Nephron (organoid): Measurements from ENCODE around the gene IPO4.

Experiments
- H3K27ac Mint-ChIP-seq, 3 experiments: 2 replicates each; pipeline ENCODE4 v1.8.0; 2020; ENCODE audit warnings: mixed read lengths in 3 of 3, mild to moderate bottlenecking in 2 of 3, moderate library complexity in 1 of 3
- H3K27me3 Mint-ChIP-seq: 2 replicates; pipeline ENCODE4 v1.8.0; 2021; ENCODE audit warnings: low read depth, mild to moderate bottlenecking, moderate library complexity, mixed read lengths
- H3K36me3 Mint-ChIP-seq: 2 replicates; pipeline ENCODE4 v1.8.0; 2020; ENCODE audit warnings: low read depth, mixed read lengths
- H3K4me1 Mint-ChIP-seq: 2 replicates; pipeline ENCODE4 v1.8.0; 2020; ENCODE audit warnings: mixed read lengths
- H3K4me3 Mint-ChIP-seq, 3 experiments: 2 replicates each; pipeline ENCODE4 v1.8.0; 2020; ENCODE audit warnings: mild to moderate bottlenecking in 3 of 3, mixed read lengths in 3 of 3, moderate library complexity in 2 of 3
- H3K9me3 Mint-ChIP-seq: 2 replicates; pipeline ENCODE4 v1.8.0; 2020; ENCODE audit warnings: mixed read lengths
- CTCF ChIP-seq, 3 experiments: fragments of 200-600 bp; sonication (generic); IDR thresholded peaks; one replicate each; pipeline ENCODE4 v1.5.0; 2021; ENCODE audit warnings: antibody characterized with exemption in 3 of 3; ENCODE audit not compliant: unreplicated experiment in 3 of 3

Gene IPO4

GRCh38 chr14:24150061-24150460 is 38.6 kb downstream of the IPO4 start:
- no peak for TF ChIP-seq CTCF (IDR thresholded peaks at IDR 0.05; ENCODE audit: unreplicated experiment in 3 of 3)
- H3K9me3 Mint-ChIP-seq: no peaks in the 10 kb centered on the region
- no peak overlapping the region for H3K27ac Mint-ChIP-seq
- peak overlapping the region; percentile 50 to 98 (median 81) for H3K4me3 Mint-ChIP-seq
- H3K4me1 Mint-ChIP-seq: peaks cover 18% of the 10 kb centered on the region
- no peaks in the 10 kb centered on the region for H3K27me3 Mint-ChIP-seq
- H3K36me3 Mint-ChIP-seq: peaks cover 32% of the 10 kb centered on the region

- no peak for TF ChIP-seq CTCF (IDR thresholded peaks at IDR 0.05; ENCODE audit: unreplicated experiment in 3 of 3)
- peaks cover 26% of the 10 kb centered on the region for H3K36me3 Mint-ChIP-seq
- H3K4me1 Mint-ChIP-seq: peaks cover 18% of the 10 kb centered on the region
- H3K27me3 Mint-ChIP-seq: no peaks in the 10 kb centered on the region
- no peak overlapping the region for H3K27ac Mint-ChIP-seq
- no peaks in the 10 kb centered on the region for H3K9me3 Mint-ChIP-seq
- peak overlapping the region; percentile 96 to 98 (median 97) for H3K4me3 Mint-ChIP-seq
Observed at GRCh38 chr14:24149302-24149969, 39.2 kb downstream of the IPO4 start.

GRCh38 chr14:24147761-24148428 is 40.7 kb downstream of the IPO4 start:
- H3K4me1 Mint-ChIP-seq: peaks cover 18% of the 10 kb centered on the region
- no peak for TF ChIP-seq CTCF (IDR thresholded peaks at IDR 0.05; ENCODE audit: unreplicated experiment in 3 of 3)
- peaks cover 24% of the 10 kb centered on the region for H3K36me3 Mint-ChIP-seq
- H3K27ac Mint-ChIP-seq: peak overlapping the region in 1 of 3 experiments; percentile 24
- H3K4me3 Mint-ChIP-seq: peak overlapping the region; percentile 96 to 98 (median 97)
- no peaks in the 10 kb centered on the region for H3K9me3 Mint-ChIP-seq
- H3K27me3 Mint-ChIP-seq: no peaks in the 10 kb centered on the region

GRCh38 chr14:24146978-24147760 is 41.4 kb downstream of the IPO4 start, which contains the start of gene RNF31:
Gene RNF31, plus strand, starts transcription at chr14:24147498. Its CDS starts 201 bp downstream, at chr14:24147699.
- Mint-ChIP-seq H3K4me1 (peaks cover 18% of the 10 kb centered on the region), H3K36me3 (peaks cover 24% of the 10 kb centered on the region), H3K9me3 (no peaks in the 10 kb centered on the region), H3K27ac (peak within 1 kb of the TSS; percentile 89 to 97 (median 94)), H3K4me3 (peak within 1 kb of the TSS; percentile 96 to 98 (median 97)), H3K27me3 (no peaks in the 10 kb centered on the region)
- TF ChIP-seq CTCF (IDR thresholded peaks at IDR 0.05; ENCODE audit: unreplicated experiment in 3 of 3): no peak

GRCh38 chr14:24146453-24146977 is 42.1 kb downstream of the IPO4 start, which contains the start of gene PSME2:
Gene PSME2, minus strand, starts transcription at chr14:24146610. Its CDS starts 29 bp downstream, at chr14:24146581.
- no peak for TF ChIP-seq CTCF (IDR thresholded peaks at IDR 0.05; ENCODE audit: unreplicated experiment in 3 of 3)
- Mint-ChIP-seq H3K4me1 (peaks cover 18% of the 10 kb centered on the region), H3K27me3 (no peaks in the 10 kb centered on the region), H3K9me3 (no peaks in the 10 kb centered on the region), H3K4me3 (peak within 1 kb of the TSS; percentile 96 to 98 (median 97)), H3K27ac (peak within 1 kb of the TSS; percentile 89 to 97 (median 94)), H3K36me3 (peaks cover 19% of the 10 kb centered on the region)
